ENCODE data around the gene SENP1. TPM values are rescaled to one million over a fixed set of nuclear protein-coding genes. Genes with fewer than 3 reads are reported as not detected.
A peak's percentile ranks its signal among the peaks of the same experiment; 100 is the strongest.

The SENP1 gene
- total RNA-seq: 10 to 100 TPM; 41.3 to 54.8 TPM

- Mint-ChIP-seq H3K27me3 (no peaks in the 10 kb centered on the region), H3K27ac (peak within 1 kb of the TSS; percentile 86), H3K36me3 (peaks cover 6% of the 10 kb centered on the region), H3K4me1 (peaks cover 57% of the 10 kb centered on the region), H3K9me3 (ENCODE audit: low read depth) (no peaks in the 10 kb centered on the region), H3K4me3 (peak within 1 kb of the TSS; percentile 89)
- ATAC-seq: peak; percentile 84
- peak; percentile 93 for DNase-seq
- CTCF ChIA-PET: interaction anchor here (0.7 to 3.3 kb wide), 9 partner anchors 14 to 77 kb away, joined by 3 to 13 read pairs (median 3); partner anchors contain the start of genes ASB8, CCDC184 and PFKM
Measured at GRCh38 chr12:48105867-48106680, at the start of gene SENP1. Gene SENP1, minus strand, starts transcription at chr12:48106079. Its CDS starts 4,607 bp downstream, at chr12:48101472.

- Mint-ChIP-seq H3K4me3 (no peak overlapping the region), H3K4me1 (peaks cover 27% of the 10 kb centered on the region), H3K27ac (no peak overlapping the region), H3K27me3 (no peaks in the 10 kb centered on the region), H3K36me3 (peaks cover 50% of the 10 kb centered on the region), H3K9me3 (ENCODE audit: low read depth) (no peaks in the 10 kb centered on the region)
- DNase-seq (no peak), ATAC-seq (no peak)
- CTCF ChIA-PET: interaction anchor here (1.6 to 1.8 kb wide), 2 partner anchors 9 to 188 kb away, joined by 5 to 6 read pairs; partner anchors contain the start of gene TMEM106C
Measured at GRCh38 chr12:48151103-48151771, 45.4 kb upstream of the SENP1 start.

DNA sequence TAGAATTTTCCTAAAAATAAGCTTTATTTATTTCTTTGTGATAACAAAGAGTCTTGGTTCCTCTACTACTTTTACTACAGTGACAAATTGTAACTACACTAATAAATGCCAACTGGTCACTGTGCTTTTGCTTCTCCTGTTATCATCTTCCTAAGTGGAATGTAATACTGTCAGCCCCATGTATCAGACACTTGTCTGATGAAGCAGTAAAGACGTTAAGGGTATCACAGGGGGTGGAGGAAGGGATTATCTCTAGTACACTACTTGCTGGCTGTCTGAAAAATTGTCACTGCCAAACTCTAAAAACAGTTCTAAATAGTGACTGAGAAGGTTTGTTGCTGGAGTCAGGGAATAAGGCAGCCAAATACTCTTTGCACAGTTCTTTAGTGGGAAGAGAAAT lies 40.1 kb upstream of the SENP1 start:
- Mint-ChIP-seq H3K27ac (no peak overlapping the region), H3K4me1 (peaks cover 2% of the 10 kb centered on the region), H3K27me3 (no peaks in the 10 kb centered on the region), H3K36me3 (peaks cover 30% of the 10 kb centered on the region), H3K9me3 (ENCODE audit: low read depth) (no peaks in the 10 kb centered on the region), H3K4me3 (no peak overlapping the region)
- ATAC-seq: no peak
- DNase-seq: no peak
- CTCF ChIA-PET: interaction anchor here (1.3 to 2.9 kb wide), 2 partner anchors 11 to 19 kb away, joined by 3 to 11 read pairs; partner anchors contain the start of gene ASB8

- DNase-seq: no peak
- ATAC-seq: no peak
- H3K4me3 Mint-ChIP-seq: no peak overlapping the region
- H3K27ac Mint-ChIP-seq: no peak overlapping the region
- CTCF ChIA-PET: interaction anchor here (2.9 kb wide), 1 partner anchor 13 kb away, joined by 11 read pairs; the partner anchor contains the start of gene ASB8
- no peaks in the 10 kb centered on the region for H3K9me3 Mint-ChIP-seq (ENCODE audit: low read depth)
- H3K27me3 Mint-ChIP-seq: no peaks in the 10 kb centered on the region
- peaks cover 11% of the 10 kb centered on the region for H3K36me3 Mint-ChIP-seq
- peaks cover 2% of the 10 kb centered on the region for H3K4me1 Mint-ChIP-seq
Measured at GRCh38 chr12:48143898-48144297, 38.0 kb upstream of the SENP1 start.

GRCh38 chr12:48142818-48143674 lies 37.2 kb upstream of the SENP1 start:
- DNase-seq: no peak
- CTCF ChIA-PET: interaction anchor here (0.6 to 2.9 kb wide), 3 partner anchors 14 to 194 kb away, joined by 3 to 11 read pairs (median 3); partner anchors contain the start of gene ASB8
- H3K27me3 Mint-ChIP-seq: no peaks in the 10 kb centered on the region
- no peak overlapping the region for H3K4me3 Mint-ChIP-seq
- peaks cover 8% of the 10 kb centered on the region for H3K36me3 Mint-ChIP-seq
- no peaks in the 10 kb centered on the region for H3K9me3 Mint-ChIP-seq (ENCODE audit: low read depth)
- H3K27ac Mint-ChIP-seq: no peak overlapping the region
- H3K4me1 Mint-ChIP-seq: no peaks in the 10 kb centered on the region
- ATAC-seq: no peak

GRCh38 chr12:48135027-48135426 lies 29.1 kb upstream of the SENP1 start:
- Mint-ChIP-seq H3K27ac (no peak overlapping the region), H3K9me3 (ENCODE audit: low read depth) (no peaks in the 10 kb centered on the region), H3K4me1 (no peaks in the 10 kb centered on the region), H3K4me3 (no peak overlapping the region), H3K36me3 (peaks cover 4% of the 10 kb centered on the region), H3K27me3 (no peaks in the 10 kb centered on the region)
- DNase-seq (no peak), ATAC-seq (no peak)
- CTCF ChIA-PET: interaction anchor here (1.6 kb wide), 1 partner anchor 17 kb away, joined by 3 read pairs; no protein-coding TSS in a partner anchor

- no peaks in the 10 kb centered on the region for H3K27me3 Mint-ChIP-seq
- DNase-seq (no peak), ATAC-seq (no peak)
- H3K4me3 Mint-ChIP-seq: no peak overlapping the region
- H3K36me3 Mint-ChIP-seq: peaks cover 6% of the 10 kb centered on the region
- no peaks in the 10 kb centered on the region for H3K4me1 Mint-ChIP-seq
- no peaks in the 10 kb centered on the region for H3K9me3 Mint-ChIP-seq (ENCODE audit: low read depth)
- CTCF ChIA-PET: no interaction called here
- H3K27ac Mint-ChIP-seq: no peak overlapping the region
Measured at GRCh38 chr12:48132826-48133225, 26.9 kb upstream of the SENP1 start.

DNA sequence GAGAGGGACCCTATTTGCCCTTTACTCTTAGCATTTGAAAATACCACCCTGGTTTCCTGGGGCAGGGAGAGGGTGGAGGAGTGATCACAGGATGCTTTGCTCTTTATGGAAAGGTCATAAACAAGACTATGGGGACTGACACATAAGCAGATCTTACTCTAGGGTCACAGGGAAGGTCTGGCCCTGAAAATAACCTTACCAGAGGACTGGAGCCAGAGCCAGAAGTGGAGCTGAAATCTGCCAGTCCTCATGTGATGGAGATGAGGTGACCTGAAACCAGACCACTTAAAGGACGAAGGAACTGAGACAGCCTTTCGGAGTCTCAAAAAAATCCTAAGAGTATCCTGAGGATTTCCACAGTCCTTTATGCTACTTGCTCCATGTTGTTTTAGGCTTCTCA lies 25.6 kb upstream of the SENP1 start:
- Mint-ChIP-seq H3K27ac (no peak overlapping the region), H3K27me3 (no peaks in the 10 kb centered on the region), H3K4me1 (no peaks in the 10 kb centered on the region), H3K9me3 (ENCODE audit: low read depth) (no peaks in the 10 kb centered on the region), H3K4me3 (no peak overlapping the region), H3K36me3 (peaks cover 11% of the 10 kb centered on the region)
- ATAC-seq (no peak), DNase-seq (no peak)
- CTCF ChIA-PET: no interaction called here

DNA sequence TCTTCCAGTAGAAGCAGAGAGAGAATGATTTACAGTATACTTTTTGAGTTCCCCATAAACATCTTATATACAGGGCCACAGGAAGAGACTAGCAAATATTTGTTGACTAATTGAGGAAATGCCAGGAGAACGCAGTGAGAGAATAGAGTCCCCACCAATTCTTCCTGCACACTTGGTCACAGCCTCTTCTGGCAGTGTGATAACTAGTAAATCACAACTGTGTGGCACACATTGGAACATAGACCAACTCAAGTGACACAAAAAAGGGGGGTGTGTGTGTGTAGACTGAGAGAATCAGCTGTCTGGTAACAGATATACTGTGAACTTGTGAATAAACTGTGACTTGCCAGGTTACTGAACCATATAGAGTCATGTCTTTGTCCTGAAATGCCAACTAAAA lies 23.5 kb upstream of the SENP1 start:
- DNase-seq (no peak), ATAC-seq (no peak)
- H3K9me3 Mint-ChIP-seq (ENCODE audit: low read depth): no peaks in the 10 kb centered on the region
- peaks cover 13% of the 10 kb centered on the region for H3K36me3 Mint-ChIP-seq
- H3K27ac Mint-ChIP-seq: no peak overlapping the region
- H3K4me1 Mint-ChIP-seq: no peaks in the 10 kb centered on the region
- no peaks in the 10 kb centered on the region for H3K27me3 Mint-ChIP-seq
- H3K4me3 Mint-ChIP-seq: no peak overlapping the region
- CTCF ChIA-PET: no interaction called here

GRCh38 chr12:48128800-48129199 lies 22.9 kb upstream of the SENP1 start:
- ATAC-seq: no peak
- Mint-ChIP-seq H3K27me3 (no peaks in the 10 kb centered on the region), H3K36me3 (peaks cover 13% of the 10 kb centered on the region), H3K9me3 (ENCODE audit: low read depth) (no peaks in the 10 kb centered on the region), H3K4me1 (no peaks in the 10 kb centered on the region), H3K27ac (no peak overlapping the region), H3K4me3 (no peak overlapping the region)
- DNase-seq: no peak
- CTCF ChIA-PET: interaction anchor here (0.6 kb wide), 1 partner anchor 48 kb away, joined by 3 read pairs; no protein-coding TSS in a partner anchor

GRCh38 chr12:48126953-48127630 lies 21.2 kb upstream of the SENP1 start:
- no peak for ATAC-seq
- H3K9me3 Mint-ChIP-seq (ENCODE audit: low read depth): no peaks in the 10 kb centered on the region

GRCh38 chr12:48125985-48126384 lies 20.1 kb upstream of the SENP1 start:
- no peak overlapping the region for H3K4me3 Mint-ChIP-seq
- H3K27me3 Mint-ChIP-seq: no peaks in the 10 kb centered on the region
- no peak overlapping the region for H3K27ac Mint-ChIP-seq
- DNase-seq (no peak), ATAC-seq (no peak)
- H3K36me3 Mint-ChIP-seq: peaks cover 10% of the 10 kb centered on the region
- CTCF ChIA-PET: interaction anchor here (1.7 kb wide), 1 partner anchor 9 kb away, joined by 7 read pairs; no protein-coding TSS in a partner anchor
- peaks cover 4% of the 10 kb centered on the region for H3K4me1 Mint-ChIP-seq
- H3K9me3 Mint-ChIP-seq (ENCODE audit: low read depth): no peaks in the 10 kb centered on the region

More at GRCh38 chr12:48126953-48127630, 21.2 kb upstream of the SENP1 start:
- H3K27ac Mint-ChIP-seq: no peak overlapping the region
- DNase-seq: no peak
- peaks cover 9% of the 10 kb centered on the region for H3K36me3 Mint-ChIP-seq
- no peak overlapping the region for H3K4me3 Mint-ChIP-seq
- CTCF ChIA-PET: interaction anchor here (0.6 to 1.7 kb wide), 2 partner anchors 10 to 629 kb away, joined by 3 to 7 read pairs; no protein-coding TSS in a partner anchor
- no peaks in the 10 kb centered on the region for H3K27me3 Mint-ChIP-seq
- H3K4me1 Mint-ChIP-seq: no peaks in the 10 kb centered on the region
